Naive thymus-derived CD4-positive, alpha-beta T cell (primary cell): ENCODE results near the gene IL23R. TPM values are rescaled to one million over a fixed set of nuclear protein-coding genes. Genes with fewer than 3 reads are reported as not detected.
A peak's percentile ranks its signal among the peaks of the same experiment; 100 is the strongest.

Experiments
- ATAC-seq: fragments of 150-1000 bp; cut with Tn5 transposase; 2 replicates; pipeline ENCODE4 v1.10.0; 2021; ENCODE audit warnings: mild to moderate bottlenecking, moderate library complexity
- CTCF ChIA-PET: fragments of 350-600 bp; sonication (Branson Sonifier 250); formaldehyde crosslinking; loops from one replicate; lab custom pipeline; 2021; ENCODE audit warnings: antibody characterized with exemption; lab: Charles Lee
- POLR2A ChIA-PET: fragments of 350-600 bp; sonication (Branson Sonifier 250); formaldehyde crosslinking; loops from one replicate; lab custom pipeline; 2021; ENCODE audit warnings: antibody characterized with exemption, inconsistent platforms; lab: Charles Lee
- DNase-seq, 9 donors: peaks; one replicate each; pipeline versions ENCODE4 v3.0.0 to v3.0.0-alpha.2; 2020 to 2022; ENCODE audit warnings: mixed read lengths in 1 of 9
- H3K27ac ChIP-seq: one replicate; pipeline ENCODE4 v1.7.0; 2013; ENCODE audit warnings: mild to moderate bottlenecking, low read depth, low read length, moderate library complexity
- H3K27me3 ChIP-seq, 2 donors: one replicate each; pipeline ENCODE4 v1.7.0; 2013; ENCODE audit warnings: low read length in 2 of 2, mild to moderate bottlenecking in 2 of 2, moderate library complexity in 2 of 2; ENCODE audit not compliant: control insufficient read depth in 2 of 2, insufficient read depth in 2 of 2
- H3K36me3 ChIP-seq, 3 experiments: 1 replicate in 2 of 3; 2 replicates in 1 of 3; pipeline ENCODE4 v1.7.0; 2013; ENCODE audit warnings: low read length in 3 of 3, mild to moderate bottlenecking in 3 of 3, moderate library complexity in 1 of 3; ENCODE audit not compliant: insufficient read depth in 3 of 3, control insufficient read depth in 2 of 3
- H3K4me1 ChIP-seq, 2 donors: one replicate each; pipeline ENCODE4 v1.7.0; 2013; ENCODE audit warnings: low read length in 2 of 2, mild to moderate bottlenecking in 2 of 2, moderate library complexity in 1 of 2; ENCODE audit not compliant: control insufficient read depth in 2 of 2, insufficient read depth in 2 of 2
- H3K4me3 ChIP-seq: 2 replicates; pipeline ENCODE4 v1.7.0; 2013; ENCODE audit warnings: mild to moderate bottlenecking, low read length
- H3K9me3 ChIP-seq, 3 experiments: 1 replicate in 2 of 3; 2 replicates in 1 of 3; pipeline ENCODE4 v1.7.0; 2013; ENCODE audit warnings: low read length in 3 of 3; ENCODE audit not compliant: control insufficient read depth in 2 of 3
- H3K27ac Mint-ChIP-seq, 9 donors: one replicate each; pipeline ENCODE4 v1.8.0; 2020 to 2022; ENCODE audit warnings: mixed read lengths in 9 of 9, mild to moderate bottlenecking in 8 of 9, moderate library complexity in 5 of 9, inconsistent platforms in 2 of 9
- H3K27me3 Mint-ChIP-seq, 5 donors: one replicate each; pipeline ENCODE4 v1.8.0; 2021 to 2022; ENCODE audit warnings: mixed read lengths in 5 of 5, mild to moderate bottlenecking in 1 of 5
- H3K36me3 Mint-ChIP-seq, 5 donors: one replicate each; pipeline ENCODE4 v1.8.0; 2020 to 2022; ENCODE audit warnings: mixed read lengths in 5 of 5, mild to moderate bottlenecking in 3 of 5, inconsistent platforms in 1 of 5
- H3K4me1 Mint-ChIP-seq, 7 donors: one replicate each; pipeline ENCODE4 v1.8.0; 2020 to 2022; ENCODE audit warnings: mixed read lengths in 7 of 7, mild to moderate bottlenecking in 3 of 7, inconsistent platforms in 1 of 7
- H3K4me3 Mint-ChIP-seq, 10 donors: one replicate each; pipeline ENCODE4 v1.8.0; 2020 to 2022; ENCODE audit warnings: mild to moderate bottlenecking in 10 of 10, mixed read lengths in 10 of 10, moderate library complexity in 6 of 10, inconsistent platforms in 2 of 10
- H3K9me3 Mint-ChIP-seq, 11 donors: one replicate each; pipeline ENCODE4 v1.8.0; 2020 to 2022; ENCODE audit warnings: mixed read lengths in 11 of 11, mild to moderate bottlenecking in 4 of 11, inconsistent platforms in 1 of 11, moderate library complexity in 1 of 11
- intact Hi-C, 2 donors: fragments of 100-400 bp; cut with micrococcal nuclease; formaldehyde crosslinking; loops; one replicate each; pipeline ENCODE4 v1.15.1; 2023
- polyA plus RNA-seq, 2 donors: library from polyadenylated mRNA; unstranded; fragments of 300-500 nt; fragmentation: Illumina TruSeq; gene quantifications; one replicate each; pipeline ENCODE4 v1.2.3, GENCODE V29; 2021
- total RNA-seq, 6 experiments: library from RNA in 5 of 6; stranded (reverse) in 5 of 6; gene quantifications; 1 replicate in 5 of 6; 2 replicates in 1 of 6; pipeline ENCODE4 v1.2.3 and lab custom pipeline; 2021 to 2026

IL23R gene
- total and polyA plus RNA-seq, 7 experiments from 2014 or later: 0.09 to 0.48 (median 0.17) TPM; not detected in 4

- no peak overlapping the region for H3K27ac ChIP-seq
- intact Hi-C loops: loop anchor here (1.0 to 10.0 kb wide), 5 partner anchors 48 to 552 kb away; no protein-coding TSS in a partner anchor
- no peak overlapping the region for H3K4me3 ChIP-seq
- no peaks in the 10 kb centered on the region for H3K9me3 ChIP-seq
- Mint-ChIP-seq H3K4me3 (peak overlapping the region in 1 of 10 donors; percentile 21), H3K27ac (peak overlapping the region in 1 of 9 donors; percentile 62), H3K4me1 (peaks cover 14 to 43% (median 23%) of the 10 kb centered on the region in 7 donors), H3K9me3 (no peaks in the 10 kb centered on the region), H3K27me3 (no peaks in the 10 kb centered on the region), H3K36me3 (no peaks in the 10 kb centered on the region)
- peaks cover 0 to 8% of the 10 kb centered on the region in 2 donors for H3K4me1 ChIP-seq
- ATAC-seq: no peak
- no peaks in the 10 kb centered on the region for H3K36me3 ChIP-seq
- DNase-seq: peak in 1 of 9 donors; percentile 10
- H3K27me3 ChIP-seq: no peaks in the 10 kb centered on the region
- ChIA-PET POLR2A (interaction anchor here (0.6 to 1.9 kb wide), 3 partner anchors 42 to 599 kb away, joined by 3 to 8 read pairs (median 5); no protein-coding TSS in a partner anchor), CTCF (interaction anchor here (0.7 to 6.6 kb wide), 19 partner anchors 11 to 547 kb away, joined by 3 to 157 read pairs (median 6); partner anchors contain the start of gene SLC35D1)
These were observed 46.9 kb downstream of the IL23R start for GRCh38 chr1:67213164-67213563.

- Mint-ChIP-seq H3K36me3 (no peaks in the 10 kb centered on the region), H3K27ac (no peak overlapping the region), H3K4me1 (peaks cover 14 to 43% (median 23%) of the 10 kb centered on the region in 7 donors), H3K4me3 (no peak overlapping the region), H3K27me3 (no peaks in the 10 kb centered on the region), H3K9me3 (no peaks in the 10 kb centered on the region)
- Histone ChIP-seq H3K27me3 (no peaks in the 10 kb centered on the region), H3K36me3 (no peaks in the 10 kb centered on the region), H3K4me1 (peaks cover 0 to 8% of the 10 kb centered on the region in 2 donors), H3K9me3 (no peaks in the 10 kb centered on the region), H3K27ac (no peak overlapping the region), H3K4me3 (no peak overlapping the region)
- CTCF ChIA-PET: interaction anchor here (0.5 to 6.6 kb wide), 22 partner anchors 11 to 546 kb away, joined by 3 to 157 read pairs (median 5); partner anchors contain the start of gene SLC35D1
- intact Hi-C loops: loop anchor here (1.0 to 10.0 kb wide), 6 partner anchors 47 to 551 kb away; no protein-coding TSS in a partner anchor
- POLR2A ChIA-PET: no interaction called here
- no peak for DNase-seq
- no peak for ATAC-seq
These were observed 47.7 kb downstream of the IL23R start for GRCh38 chr1:67213948-67214347.

GRCh38 chr1:67214420-67215174 lies 48.3 kb downstream of the IL23R start:
- Mint-ChIP-seq H3K9me3 (no peaks in the 10 kb centered on the region), H3K4me3 (no peak overlapping the region), H3K36me3 (no peaks in the 10 kb centered on the region), H3K4me1 (peaks cover 14 to 43% (median 23%) of the 10 kb centered on the region in 7 donors), H3K27ac (peak overlapping the region in 3 of 9 donors; percentile 27 to 77 (median 70)), H3K27me3 (no peaks in the 10 kb centered on the region)
- POLR2A ChIA-PET: interaction anchor here (0.6 kb wide), 1 partner anchor 463 kb away, joined by 3 read pairs; no protein-coding TSS in a partner anchor
- no peak overlapping the region for H3K27ac ChIP-seq
- H3K36me3 ChIP-seq: no peaks in the 10 kb centered on the region
- no peaks in the 10 kb centered on the region for H3K27me3 ChIP-seq
- CTCF ChIA-PET: interaction anchor here (0.5 to 6.6 kb wide), 21 partner anchors 10 to 545 kb away, joined by 3 to 157 read pairs (median 5); partner anchors contain the start of gene SLC35D1
- ATAC-seq (peak; percentile 57), DNase-seq (peak in 7 of 9 donors; percentile 18 to 58 (median 45))
- H3K4me3 ChIP-seq: no peak overlapping the region
- intact Hi-C loops: loop anchor here (1.0 to 10.0 kb wide), 4 partner anchors 232 to 550 kb away; no protein-coding TSS in a partner anchor
- peaks cover 0 to 8% of the 10 kb centered on the region in 2 donors for H3K4me1 ChIP-seq
- no peaks in the 10 kb centered on the region for H3K9me3 ChIP-seq

GRCh38 chr1:67216401-67216800 lies 50.1 kb downstream of the IL23R start:
- Histone ChIP-seq H3K4me3 (no peak overlapping the region), H3K36me3 (no peaks in the 10 kb centered on the region), H3K9me3 (no peaks in the 10 kb centered on the region), H3K27ac (no peak overlapping the region), H3K27me3 (no peaks in the 10 kb centered on the region), H3K4me1 (peaks cover 0 to 8% of the 10 kb centered on the region in 2 donors)
- ChIA-PET POLR2A (no interaction called here), CTCF (interaction anchor here (0.7 to 5.7 kb wide), 3 partner anchors 123 to 285 kb away, joined by 3 to 57 read pairs (median 3); no protein-coding TSS in a partner anchor)
- intact Hi-C loops: loop anchor here in 1 of 2 donors (10.0 kb wide), 1 partner anchor 548 kb away; no protein-coding TSS in a partner anchor
- no peak for DNase-seq
- no peaks in the 10 kb centered on the region for H3K27me3 Mint-ChIP-seq
- no peak for ATAC-seq
- H3K9me3 Mint-ChIP-seq: no peaks in the 10 kb centered on the region
- no peak overlapping the region for H3K27ac Mint-ChIP-seq
- H3K36me3 Mint-ChIP-seq: no peaks in the 10 kb centered on the region
- H3K4me3 Mint-ChIP-seq: no peak overlapping the region
- H3K4me1 Mint-ChIP-seq: peaks cover 14 to 40% (median 21%) of the 10 kb centered on the region in 7 donors

GRCh38 chr1:67217417-67217816 lies 51.2 kb downstream of the IL23R start:
- Mint-ChIP-seq H3K4me1 (peaks cover 7 to 30% (median 11%) of the 10 kb centered on the region in 7 donors), H3K27ac (no peak overlapping the region), H3K36me3 (no peaks in the 10 kb centered on the region), H3K9me3 (no peaks in the 10 kb centered on the region), H3K27me3 (no peaks in the 10 kb centered on the region), H3K4me3 (no peak overlapping the region)
- Histone ChIP-seq H3K4me3 (no peak overlapping the region), H3K4me1 (peaks cover 0 to under 1% of the 10 kb centered on the region in 2 donors), H3K9me3 (no peaks in the 10 kb centered on the region), H3K27me3 (no peaks in the 10 kb centered on the region), H3K36me3 (no peaks in the 10 kb centered on the region), H3K27ac (no peak overlapping the region)
- DNase-seq: no peak
- ChIA-PET POLR2A (interaction anchor here (0.7 kb wide), 1 partner anchor 286 kb away, joined by 3 read pairs; no protein-coding TSS in a partner anchor), CTCF (no interaction called here)
- ATAC-seq: no peak
- intact Hi-C loops: loop anchor here in 1 of 2 donors (10.0 kb wide), 1 partner anchor 547 kb away; no protein-coding TSS in a partner anchor

- H3K4me1 Mint-ChIP-seq: peaks cover 4 to 25% (median 10%) of the 10 kb centered on the region in 7 donors
- H3K9me3 Mint-ChIP-seq: no peaks in the 10 kb centered on the region
- H3K4me3 ChIP-seq: no peak overlapping the region
- no peak overlapping the region for H3K27ac ChIP-seq
- no peak overlapping the region for H3K27ac Mint-ChIP-seq
- H3K27me3 Mint-ChIP-seq: no peaks in the 10 kb centered on the region
- ATAC-seq: no peak
- ChIA-PET POLR2A (no interaction called here), CTCF (interaction anchor here (0.7 kb wide), 2 partner anchors 224 to 237 kb away, joined by 3 to 5 read pairs; no protein-coding TSS in a partner anchor)
- intact Hi-C loops: loop anchor here in 1 of 2 donors (10.0 kb wide), 1 partner anchor 547 kb away; no protein-coding TSS in a partner anchor
- H3K27me3 ChIP-seq: no peaks in the 10 kb centered on the region
- no peak overlapping the region for H3K4me3 Mint-ChIP-seq
- no peak for DNase-seq
- H3K36me3 Mint-ChIP-seq: no peaks in the 10 kb centered on the region
- H3K9me3 ChIP-seq: no peaks in the 10 kb centered on the region
- H3K4me1 ChIP-seq: no peaks in the 10 kb centered on the region
- H3K36me3 ChIP-seq: no peaks in the 10 kb centered on the region
These were observed 51.7 kb downstream of the IL23R start for GRCh38 chr1:67217938-67218337.
